Fibroblast of pulmonary artery (primary cell): Measurements from ENCODE around the gene PDE6A.
"Not testable (repeated sequence)": the region's sequence is repeated elsewhere in the genome, so short reads cannot be mapped to it uniquely, and the experiment has no call there.

Experiments
- DNase-seq: peaks from one replicate; pipeline ENCODE4 v3.0.0-alpha.2; 2010; ENCODE audit warnings: low read depth
- H3K4me3 ChIP-seq: replicated peaks from 2 replicates; pipeline ENCODE4 v1.5.1; 2011; ENCODE audit warnings: low read depth, mild to moderate bottlenecking, control low read depth, low read length, moderate library complexity
- CTCF ChIP-seq: IDR thresholded peaks from 2 replicates; pipeline ENCODE4 v1.5.1; 2011; ENCODE audit warnings: mild to moderate bottlenecking, control low read depth, low read length, inconsistent platforms; ENCODE audit errors: missing control alignments

The PDE6A gene

DNA sequence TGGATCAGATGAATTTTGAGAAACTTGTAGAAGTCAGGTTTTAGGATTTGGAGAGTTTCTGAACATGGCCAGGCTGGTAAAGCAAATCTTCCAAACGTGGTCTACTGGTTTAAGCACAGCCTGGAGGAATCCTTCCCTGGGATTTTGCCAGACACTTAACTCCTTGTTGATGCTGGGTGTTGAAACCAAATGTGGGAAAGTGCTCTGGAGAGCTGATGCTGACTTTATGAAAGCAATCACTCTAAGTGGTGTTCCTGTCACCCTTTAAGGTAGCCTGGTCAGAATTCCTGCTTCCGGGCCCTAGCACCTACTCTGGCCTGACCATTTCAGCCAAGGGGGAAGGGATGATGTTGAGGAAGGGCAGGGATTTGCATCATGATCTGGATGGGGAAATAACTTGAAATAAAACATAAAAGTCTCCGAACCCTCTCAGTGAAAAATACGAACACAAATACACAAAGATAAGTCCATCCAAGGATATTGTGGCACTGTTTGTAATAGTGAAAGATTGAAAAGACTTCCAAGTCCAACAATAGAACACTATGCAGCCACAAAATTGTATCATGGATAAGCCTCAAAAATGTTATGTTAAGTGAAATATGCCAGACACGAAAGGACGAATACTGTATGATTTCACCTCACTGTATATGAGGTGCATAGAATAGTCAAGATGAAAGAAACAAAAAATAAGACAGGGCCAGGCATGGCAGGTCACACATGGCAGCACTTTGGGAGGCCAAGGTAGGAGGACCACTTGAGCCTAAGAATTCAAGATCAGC is 57.7 kb downstream of the PDE6A start:
- no peak for TF ChIP-seq CTCF

GRCh38 chr5:149886060-149886459 is 58.5 kb downstream of the PDE6A start:
- TF ChIP-seq CTCF, result no peak
- DNase-seq, result no peak
- H3K4me3 ChIP-seq, result no peak overlapping the region

More for the DNA sequence above, 57.7 kb downstream of the PDE6A start:
- no peak overlapping the region for H3K4me3 ChIP-seq
- peak; percentile 73 for DNase-seq

DNA sequence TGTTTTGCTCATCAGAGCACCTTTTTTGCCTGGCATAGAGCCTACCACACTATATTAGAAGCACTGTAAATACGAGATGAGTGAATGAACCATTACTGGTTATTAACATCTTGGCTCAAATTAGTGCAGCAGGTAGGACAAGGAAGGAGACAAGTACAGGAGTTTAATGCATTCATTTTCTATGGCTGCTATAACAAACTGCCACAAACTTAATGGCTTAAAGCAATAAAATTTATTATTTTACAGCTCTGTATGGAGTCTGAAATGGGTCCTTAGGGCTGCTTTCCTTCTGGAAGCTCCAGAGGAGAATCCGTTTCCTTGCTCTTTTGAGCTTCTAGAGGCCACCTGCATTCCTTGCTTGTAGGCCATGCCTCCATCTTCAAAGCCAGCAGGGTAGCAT is 59.1 kb downstream of the PDE6A start:
- no peak for TF ChIP-seq CTCF
- no peak for DNase-seq
- no peak overlapping the region for H3K4me3 ChIP-seq

GRCh38 chr5:149883550-149883949 is 61.0 kb downstream of the PDE6A start:
- DNase-seq, result no peak
- TF ChIP-seq CTCF, result no peak
- no peak overlapping the region for H3K4me3 ChIP-seq

DNA sequence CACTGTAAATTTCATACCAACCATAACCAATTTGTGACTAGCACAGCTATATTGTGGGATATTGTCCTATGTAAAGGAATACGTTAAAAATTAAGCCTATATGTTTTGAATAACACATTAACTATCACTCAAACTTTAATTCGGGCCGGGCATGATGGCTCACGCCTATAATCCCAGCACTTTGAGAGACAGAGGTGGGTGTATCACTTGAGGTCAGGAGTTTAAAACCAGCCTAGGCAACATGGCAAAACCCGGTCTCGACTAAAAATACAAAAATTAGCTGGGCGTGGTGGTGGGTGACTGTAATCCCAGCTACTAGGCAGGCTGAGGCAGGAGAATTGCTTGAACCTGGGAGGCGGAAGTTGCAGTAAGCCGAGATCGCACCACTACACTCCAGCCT is 62.0 kb downstream of the PDE6A start:
- not testable (repeated sequence) for DNase-seq, H3K4me3 ChIP-seq

DNA sequence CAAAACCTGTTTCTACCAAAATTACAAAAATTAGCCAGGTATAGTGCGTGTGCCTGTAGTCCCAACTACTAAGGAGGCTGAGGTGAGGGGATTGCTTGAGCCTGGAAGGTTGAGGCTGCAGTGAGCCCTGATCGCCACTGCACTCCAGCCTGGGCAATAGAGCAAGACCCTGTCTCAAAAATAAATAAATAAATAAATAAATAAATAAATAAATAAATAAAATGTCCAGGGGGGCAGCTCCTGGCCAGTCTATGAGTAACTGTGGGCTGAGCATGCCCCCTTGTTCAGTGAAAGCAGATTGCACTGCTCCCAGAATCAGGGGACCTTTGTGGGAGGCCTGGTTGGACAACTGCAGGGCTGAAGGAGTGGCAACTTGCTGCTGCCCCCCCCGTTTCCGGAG is 62.7 kb downstream of the PDE6A start:
- no peak for TF ChIP-seq CTCF
- no peak overlapping the region for H3K4me3 ChIP-seq
- no peak for DNase-seq

- DNase-seq, result no peak
- no peak overlapping the region for H3K4me3 ChIP-seq
- TF ChIP-seq CTCF, result no peak
These were observed 63.4 kb downstream of the PDE6A start for GRCh38 chr5:149881069-149881622.

DNA sequence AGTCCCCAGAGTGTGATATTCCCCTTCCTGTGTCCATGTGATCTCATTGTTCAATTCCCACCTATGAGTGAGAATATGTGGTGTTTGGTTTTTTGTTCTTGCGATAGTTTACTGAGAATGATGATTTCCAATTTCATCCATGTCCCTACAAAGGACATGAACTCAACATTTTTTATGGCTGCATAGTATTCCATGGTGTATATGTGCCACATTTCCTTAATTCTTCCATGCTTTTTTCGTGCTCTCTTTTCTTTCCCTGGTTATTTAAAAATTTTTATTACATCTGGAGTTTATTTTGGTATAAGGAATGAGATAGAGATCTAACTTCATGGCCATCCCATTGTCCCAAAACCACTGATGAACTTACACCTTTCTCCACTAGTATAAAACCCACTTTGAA is 65.0 kb downstream of the PDE6A start:
- H3K4me3 ChIP-seq, DNase-seq: not testable (repeated sequence)
